Measurements from ENCODE around the gene NCF1. TPM values are rescaled to one million over a fixed set of nuclear protein-coding genes. Genes with fewer than 3 reads are reported as not detected.
"Not testable (repeated sequence)": the region's sequence is repeated elsewhere in the genome, so short reads cannot be mapped to it uniquely, and the experiment has no call there.

The NCF1 gene
- total RNA-seq, 1 experiment from 2014 or later: not detected

GRCh38 chr7:74788369-74789150 is 14.7 kb downstream of the NCF1 start:
- peak overlapping the region; percentile 29 for H3K4me3 ChIP-seq (ENCODE audit: low read depth, low read length, poor library complexity, severe bottlenecking)
- H3K27me3 ChIP-seq (replicated peaks; ENCODE audit: insufficient read depth, low read depth, low read length, poor library complexity); intact Hi-C loops (cut with micrococcal nuclease; ENCODE audit: unreplicated experiment); H3K4me1 ChIP-seq (ENCODE audit: insufficient read depth, low read length, poor library complexity, severe bottlenecking); H3K9me3 ChIP-seq (ENCODE audit: low read depth, low read length, poor library complexity, severe bottlenecking); CTCF ChIA-PET; BruUV-seq (replicated peaks); POLR2A ChIA-PET (ENCODE audit: low non-redundant PET); H3K36me3 ChIP-seq (ENCODE audit: insufficient read depth, low read length, poor library complexity, severe bottlenecking); H3K27ac ChIP-seq (ENCODE audit: low read depth, low read length, poor library complexity, severe bottlenecking): not testable (repeated sequence)
- DNase-seq (ENCODE audit: low spot score): peak; percentile 77

GRCh38 chr7:74789200-74789736 is 15.5 kb downstream of the NCF1 start:
- DNase-seq (ENCODE audit: low spot score); H3K27ac ChIP-seq (ENCODE audit: low read depth, low read length, poor library complexity, severe bottlenecking); H3K36me3 ChIP-seq (ENCODE audit: insufficient read depth, low read length, poor library complexity, severe bottlenecking); H3K9me3 ChIP-seq (ENCODE audit: low read depth, low read length, poor library complexity, severe bottlenecking); POLR2A ChIA-PET (ENCODE audit: low non-redundant PET); intact Hi-C loops (cut with micrococcal nuclease; ENCODE audit: unreplicated experiment); H3K4me3 ChIP-seq (ENCODE audit: low read depth, low read length, poor library complexity, severe bottlenecking); CTCF ChIA-PET; BruUV-seq (replicated peaks); H3K4me1 ChIP-seq (ENCODE audit: insufficient read depth, low read length, poor library complexity, severe bottlenecking); H3K27me3 ChIP-seq (replicated peaks; ENCODE audit: insufficient read depth, low read depth, low read length, poor library complexity): not testable (repeated sequence)

GRCh38 chr7:74797848-74798622 is 24.2 kb downstream of the NCF1 start:
- H3K36me3 ChIP-seq (ENCODE audit: insufficient read depth, low read length, poor library complexity, severe bottlenecking); H3K4me3 ChIP-seq (ENCODE audit: low read depth, low read length, poor library complexity, severe bottlenecking); intact Hi-C loops (cut with micrococcal nuclease; ENCODE audit: unreplicated experiment); BruUV-seq (replicated peaks); DNase-seq (ENCODE audit: low spot score); H3K27ac ChIP-seq (ENCODE audit: low read depth, low read length, poor library complexity, severe bottlenecking); CTCF ChIA-PET; H3K9me3 ChIP-seq (ENCODE audit: low read depth, low read length, poor library complexity, severe bottlenecking); POLR2A ChIA-PET (ENCODE audit: low non-redundant PET); H3K4me1 ChIP-seq (ENCODE audit: insufficient read depth, low read length, poor library complexity, severe bottlenecking); H3K27me3 ChIP-seq (replicated peaks; ENCODE audit: insufficient read depth, low read depth, low read length, poor library complexity): not testable (repeated sequence)

GRCh38 chr7:74798644-74799043 is 24.8 kb downstream of the NCF1 start:
- H3K9me3 ChIP-seq (ENCODE audit: low read depth, low read length, poor library complexity, severe bottlenecking); H3K27me3 ChIP-seq (replicated peaks; ENCODE audit: insufficient read depth, low read depth, low read length, poor library complexity); DNase-seq (ENCODE audit: low spot score); POLR2A ChIA-PET (ENCODE audit: low non-redundant PET); intact Hi-C loops (cut with micrococcal nuclease; ENCODE audit: unreplicated experiment); H3K4me1 ChIP-seq (ENCODE audit: insufficient read depth, low read length, poor library complexity, severe bottlenecking); CTCF ChIA-PET; H3K36me3 ChIP-seq (ENCODE audit: insufficient read depth, low read length, poor library complexity, severe bottlenecking); H3K4me3 ChIP-seq (ENCODE audit: low read depth, low read length, poor library complexity, severe bottlenecking); BruUV-seq (replicated peaks); H3K27ac ChIP-seq (ENCODE audit: low read depth, low read length, poor library complexity, severe bottlenecking): not testable (repeated sequence)

- intact Hi-C loops (cut with micrococcal nuclease; ENCODE audit: unreplicated experiment); H3K27me3 ChIP-seq (replicated peaks; ENCODE audit: insufficient read depth, low read depth, low read length, poor library complexity); CTCF ChIA-PET; H3K4me1 ChIP-seq (ENCODE audit: insufficient read depth, low read length, poor library complexity, severe bottlenecking); H3K36me3 ChIP-seq (ENCODE audit: insufficient read depth, low read length, poor library complexity, severe bottlenecking); H3K9me3 ChIP-seq (ENCODE audit: low read depth, low read length, poor library complexity, severe bottlenecking); POLR2A ChIA-PET (ENCODE audit: low non-redundant PET); DNase-seq (ENCODE audit: low spot score); H3K27ac ChIP-seq (ENCODE audit: low read depth, low read length, poor library complexity, severe bottlenecking); H3K4me3 ChIP-seq (ENCODE audit: low read depth, low read length, poor library complexity, severe bottlenecking); BruUV-seq (replicated peaks): not testable (repeated sequence)
Observed at GRCh38 chr7:74815882-74816281, 42.1 kb downstream of the NCF1 start.

GRCh38 chr7:74820146-74820805 is 46.5 kb downstream of the NCF1 start:
- H3K27me3 ChIP-seq (replicated peaks; ENCODE audit: insufficient read depth, low read depth, low read length, poor library complexity); H3K9me3 ChIP-seq (ENCODE audit: low read depth, low read length, poor library complexity, severe bottlenecking); POLR2A ChIA-PET (ENCODE audit: low non-redundant PET); H3K36me3 ChIP-seq (ENCODE audit: insufficient read depth, low read length, poor library complexity, severe bottlenecking); H3K27ac ChIP-seq (ENCODE audit: low read depth, low read length, poor library complexity, severe bottlenecking); CTCF ChIA-PET; DNase-seq (ENCODE audit: low spot score); intact Hi-C loops (cut with micrococcal nuclease; ENCODE audit: unreplicated experiment); H3K4me1 ChIP-seq (ENCODE audit: insufficient read depth, low read length, poor library complexity, severe bottlenecking); BruUV-seq (replicated peaks); H3K4me3 ChIP-seq (ENCODE audit: low read depth, low read length, poor library complexity, severe bottlenecking): not testable (repeated sequence)

GRCh38 chr7:74821259-74821658 is 47.4 kb downstream of the NCF1 start:
- H3K4me3 ChIP-seq (ENCODE audit: low read depth, low read length, poor library complexity, severe bottlenecking); POLR2A ChIA-PET (ENCODE audit: low non-redundant PET); H3K36me3 ChIP-seq (ENCODE audit: insufficient read depth, low read length, poor library complexity, severe bottlenecking); H3K27me3 ChIP-seq (replicated peaks; ENCODE audit: insufficient read depth, low read depth, low read length, poor library complexity); H3K4me1 ChIP-seq (ENCODE audit: insufficient read depth, low read length, poor library complexity, severe bottlenecking); BruUV-seq (replicated peaks); H3K27ac ChIP-seq (ENCODE audit: low read depth, low read length, poor library complexity, severe bottlenecking); H3K9me3 ChIP-seq (ENCODE audit: low read depth, low read length, poor library complexity, severe bottlenecking); DNase-seq (ENCODE audit: low spot score); intact Hi-C loops (cut with micrococcal nuclease; ENCODE audit: unreplicated experiment); CTCF ChIA-PET: not testable (repeated sequence)

Data from A673 (cell line).